DND-41 (cell line): Measurements from ENCODE around the gene PRRT1B.

Experiments used
- EZH2 ChIP-seq: IDR thresholded peaks from 3 replicates; pipeline ENCODE4 v1.6.1; 2012; ENCODE audit warnings: borderline replicate concordance, low read depth, mild to moderate bottlenecking, moderate library complexity, low read length, inconsistent platforms; ENCODE audit not compliant: severe bottlenecking
- TF ChIP-seq, protein P1 (sequence below): IDR thresholded peaks from 2 replicates; pipeline ENCODE4 v1.5.1; 2012; ENCODE audit warnings: borderline replicate concordance, low read length, moderate library complexity, mild to moderate bottlenecking; ENCODE audit not compliant: poor library complexity, severe bottlenecking; ENCODE audit errors: extremely low read depth

DNA sequence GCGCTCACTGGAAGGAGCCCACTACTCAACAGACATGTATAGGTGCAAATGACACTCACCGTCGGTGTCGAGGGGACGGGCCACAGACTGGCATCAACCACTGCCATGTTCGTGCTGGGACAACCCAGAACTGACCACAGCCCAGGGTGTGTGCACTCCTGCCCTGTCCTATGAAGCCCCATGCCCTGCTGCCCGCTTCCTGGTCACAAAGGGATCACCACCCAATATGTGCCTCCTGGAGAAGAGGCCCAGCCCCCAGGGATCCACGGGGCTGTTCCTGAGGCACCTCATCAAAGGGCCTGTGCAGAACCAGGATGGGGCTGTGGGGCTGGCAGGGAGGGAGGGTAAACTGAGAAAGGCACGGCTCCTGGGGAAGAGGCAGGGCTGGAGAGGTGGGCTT is 43.1 kb downstream of the PRRT1B start:
- TF ChIP-seq, protein P1, sequence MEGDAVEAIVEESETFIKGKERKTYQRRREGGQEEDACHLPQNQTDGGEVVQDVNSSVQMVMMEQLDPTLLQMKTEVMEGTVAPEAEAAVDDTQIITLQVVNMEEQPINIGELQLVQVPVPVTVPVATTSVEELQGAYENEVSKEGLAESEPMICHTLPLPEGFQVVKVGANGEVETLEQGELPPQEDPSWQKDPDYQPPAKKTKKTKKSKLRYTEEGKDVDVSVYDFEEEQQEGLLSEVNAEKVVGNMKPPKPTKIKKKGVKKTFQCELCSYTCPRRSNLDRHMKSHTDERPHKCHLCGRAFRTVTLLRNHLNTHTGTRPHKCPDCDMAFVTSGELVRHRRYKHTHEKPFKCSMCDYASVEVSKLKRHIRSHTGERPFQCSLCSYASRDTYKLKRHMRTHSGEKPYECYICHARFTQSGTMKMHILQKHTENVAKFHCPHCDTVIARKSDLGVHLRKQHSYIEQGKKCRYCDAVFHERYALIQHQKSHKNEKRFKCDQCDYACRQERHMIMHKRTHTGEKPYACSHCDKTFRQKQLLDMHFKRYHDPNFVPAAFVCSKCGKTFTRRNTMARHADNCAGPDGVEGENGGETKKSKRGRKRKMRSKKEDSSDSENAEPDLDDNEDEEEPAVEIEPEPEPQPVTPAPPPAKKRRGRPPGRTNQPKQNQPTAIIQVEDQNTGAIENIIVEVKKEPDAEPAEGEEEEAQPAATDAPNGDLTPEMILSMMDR = no peak
- no peak for TF ChIP-seq EZH2
